OCI-LY1 (cell line): ENCODE results near the gene CCT4.
"Not testable (repeated sequence)": the region's sequence is repeated elsewhere in the genome, so short reads cannot be mapped to it uniquely, and the experiment has no call there.

Source experiments
- H2AFZ ChIP-seq: fragments of 200-600 bp; sonication (generic), shearing (Covaris generic); 2 replicates; pipeline ENCODE4 v1.6.0; 2014; ENCODE audit warnings: antibody characterized with exemption, mild to moderate bottlenecking, low read length
- H3F3A ChIP-seq: fragments of 200-600 bp; sonication (generic), shearing (Covaris generic); 2 replicates; pipeline ENCODE4 v1.6.0; 2014; ENCODE audit warnings: mild to moderate bottlenecking, antibody characterized with exemption, low read length, moderate library complexity; ENCODE audit not compliant: insufficient read depth
- H3K27ac ChIP-seq: fragments of 200-600 bp; sonication (generic); 2 replicates; pipeline ENCODE4 v1.5.1; 2014; ENCODE audit warnings: low read length, mixed run types, mild to moderate bottlenecking, low read depth; ENCODE audit not compliant: poor library complexity, severe bottlenecking
- H3K27me3 ChIP-seq: fragments of 200-600 bp; sonication (generic); 2 replicates; pipeline ENCODE4 v1.6.0; 2014; ENCODE audit warnings: antibody characterized with exemption, mild to moderate bottlenecking, low read length, moderate library complexity; ENCODE audit not compliant: insufficient read depth
- H3K36me3 ChIP-seq: fragments of 200-600 bp; sonication (generic); 2 replicates; pipeline ENCODE4 v1.6.1; 2014; ENCODE audit warnings: mild to moderate bottlenecking, antibody characterized with exemption, low read length, moderate library complexity, mixed read lengths; ENCODE audit not compliant: insufficient read depth
- H3K4me1 ChIP-seq: fragments of 200-600 bp; sonication (generic); 2 replicates; pipeline ENCODE4 v1.5.1; 2014; ENCODE audit warnings: mild to moderate bottlenecking, low read length, moderate library complexity; ENCODE audit not compliant: insufficient read depth, severe bottlenecking
- H3K4me2 ChIP-seq: fragments of 200-600 bp; sonication (generic), shearing (Covaris generic); 2 replicates; pipeline ENCODE4 v1.6.1; 2014; ENCODE audit warnings: low read length
- H3K4me3 ChIP-seq: fragments of 200-600 bp; sonication (generic); 2 replicates; pipeline ENCODE4 v1.5.1; 2014; ENCODE audit warnings: low read length, low read depth, mild to moderate bottlenecking, mixed read lengths; ENCODE audit not compliant: poor library complexity, severe bottlenecking
- H3K79me2 ChIP-seq: fragments of 200-600 bp; shearing (Covaris generic); 2 replicates; pipeline ENCODE4 v1.6.1; 2016; ENCODE audit warnings: mixed run types, low read length, mixed read lengths; ENCODE audit not compliant: insufficient read depth
- H3K9ac ChIP-seq: fragments of 200-600 bp; sonication (generic), shearing (Covaris generic); 2 replicates; pipeline ENCODE4 v1.6.1; 2014; ENCODE audit warnings: mild to moderate bottlenecking, low read length, mixed read lengths
- H3K9me2 ChIP-seq: fragments of 200-600 bp; sonication (generic), shearing (Covaris generic); 2 replicates; pipeline ENCODE4 v1.6.1; 2014; ENCODE audit warnings: low read depth, mild to moderate bottlenecking, low read length, mixed read lengths
- H3K9me3 ChIP-seq: fragments of 200-600 bp; shearing (Covaris generic); 2 replicates; pipeline ENCODE4 v1.6.1; 2014; ENCODE audit warnings: low read length, mixed read lengths
- H4K20me1 ChIP-seq: fragments of 200-600 bp; sonication (generic), shearing (Covaris generic); 2 replicates; pipeline ENCODE4 v1.6.0; 2016; ENCODE audit warnings: mild to moderate bottlenecking, low read length; ENCODE audit not compliant: insufficient read depth
- CTCF ChIP-seq: fragments of 200-600 bp; sonication (generic), shearing (Covaris generic); IDR thresholded peaks from 2 replicates; pipeline ENCODE4 v1.5.1; 2017; ENCODE audit warnings: mild to moderate bottlenecking, antibody characterized with exemption, low read length, moderate library complexity, mixed read lengths
- EZH2 ChIP-seq: fragments of 200-600 bp; sonication (generic), shearing (Covaris generic); IDR thresholded peaks from 2 replicates; pipeline ENCODE4 v1.8.0; 2017; ENCODE audit warnings: borderline replicate concordance, mixed run types, mild to moderate bottlenecking, antibody characterized with exemption, low read length, moderate library complexity, mixed read lengths

CCT4 gene

GRCh38 chr2:61922714-61923113, 34.3 kb upstream of the CCT4 start:
- no peak overlapping the region for H3K27ac ChIP-seq
- no peaks in the 10 kb centered on the region for H3K4me1 ChIP-seq
- H3K9me2 ChIP-seq: no peaks in the 10 kb centered on the region
- H3F3A ChIP-seq: no peaks in the 10 kb centered on the region
- TF ChIP-seq CTCF (no peak), EZH2 (no peak)
- no peaks in the 10 kb centered on the region for H3K79me2 ChIP-seq
- no peaks in the 10 kb centered on the region for H3K9me3 ChIP-seq
- H3K27me3 ChIP-seq: no peaks in the 10 kb centered on the region
- no peak overlapping the region for H3K4me2 ChIP-seq
- no peaks in the 10 kb centered on the region for H4K20me1 ChIP-seq
- H3K4me3 ChIP-seq: no peak overlapping the region
- H3K36me3 ChIP-seq: no peaks in the 10 kb centered on the region; the same call in 1 of the 2 replicates
- H2AFZ ChIP-seq: no peak overlapping the region
- no peak overlapping the region for H3K9ac ChIP-seq

GRCh38 chr2:61920548-61920947, 32.1 kb upstream of the CCT4 start:
- no peaks in the 10 kb centered on the region for H3K9me3 ChIP-seq
- no peak overlapping the region for H3K27ac ChIP-seq
- no peaks in the 10 kb centered on the region; the same call in 1 of the 2 replicates for H3K36me3 ChIP-seq
- no peaks in the 10 kb centered on the region for H3K9me2 ChIP-seq
- no peak for TF ChIP-seq EZH2
- no peak for TF ChIP-seq CTCF
- H2AFZ ChIP-seq: no peak overlapping the region
- H4K20me1 ChIP-seq: no peaks in the 10 kb centered on the region
- no peak overlapping the region for H3K4me2 ChIP-seq
- H3K4me3 ChIP-seq: no peak overlapping the region
- no peak overlapping the region for H3K9ac ChIP-seq
- no peaks in the 10 kb centered on the region for H3K4me1 ChIP-seq
- H3F3A ChIP-seq: no peaks in the 10 kb centered on the region
- H3K79me2 ChIP-seq: no peaks in the 10 kb centered on the region
- H3K27me3 ChIP-seq: no peaks in the 10 kb centered on the region

- not testable (repeated sequence) for H3K9ac ChIP-seq, H3K4me2 ChIP-seq, H3F3A ChIP-seq, H3K4me3 ChIP-seq, H4K20me1 ChIP-seq, H3K27ac ChIP-seq, H3K4me1 ChIP-seq, H3K9me3 ChIP-seq, H2AFZ ChIP-seq, H3K27me3 ChIP-seq, H3K9me2 ChIP-seq, H3K79me2 ChIP-seq, H3K36me3 ChIP-seq
Observed at GRCh38 chr2:61914794-61915193, 26.3 kb upstream of the CCT4 start.

- Histone ChIP-seq H3K9ac (no peak overlapping the region), H3K27ac (no peak overlapping the region), H2AFZ (no peak overlapping the region), H3K4me1 (peaks cover 8% of the 10 kb centered on the region), H3K4me3 (no peak overlapping the region), H3K27me3 (no peaks in the 10 kb centered on the region), H4K20me1 (no peaks in the 10 kb centered on the region), H3K4me2 (no peak overlapping the region), H3K9me3 (no peaks in the 10 kb centered on the region), H3K9me2 (no peaks in the 10 kb centered on the region), H3K79me2 (peaks cover 5% of the 10 kb centered on the region), H3F3A (no peaks in the 10 kb centered on the region), H3K36me3 (no peaks in the 10 kb centered on the region)
- TF ChIP-seq CTCF (peak; percentile 44), EZH2 (no peak)
Observed at GRCh38 chr2:61911510-61911909, 23.1 kb upstream of the CCT4 start.
